Measurements from ENCODE around the gene SPRED1.

DNA sequence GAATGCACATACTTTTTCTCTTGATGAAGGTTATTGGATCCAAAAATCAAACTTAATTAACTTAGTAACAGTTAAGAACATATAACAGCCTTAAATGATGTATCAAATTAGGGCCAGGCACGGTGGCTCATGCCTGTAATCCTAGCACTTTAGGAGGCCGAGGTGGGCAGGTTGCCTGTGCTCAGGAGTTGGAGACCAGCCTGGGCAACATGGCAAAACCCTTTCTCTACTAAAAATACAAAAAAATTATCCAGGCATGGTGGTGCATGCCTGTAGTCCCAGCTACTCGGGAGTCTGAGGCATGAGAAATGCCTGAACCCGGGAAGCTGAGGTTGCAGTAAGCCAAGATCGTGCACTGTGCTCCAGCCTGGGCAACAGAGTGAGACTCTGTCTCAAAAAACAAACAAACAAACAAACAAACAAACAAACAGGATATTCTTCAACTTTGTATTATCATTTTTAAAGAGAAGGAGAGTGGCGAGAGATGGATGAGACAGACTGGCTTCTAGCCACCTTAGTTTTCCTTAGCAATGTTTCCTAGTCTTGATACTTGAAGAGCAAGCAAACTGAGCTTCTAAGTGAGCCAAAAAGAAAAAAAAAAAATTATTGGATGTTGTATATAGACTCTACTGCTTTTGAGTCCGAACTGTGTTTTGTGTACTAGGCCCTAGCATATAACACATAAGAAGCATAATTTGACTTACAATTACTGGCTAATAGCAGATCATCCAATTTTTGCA is 13.8 kb downstream of the SPRED1 start:
- TF ChIP-seq, protein P1, sequence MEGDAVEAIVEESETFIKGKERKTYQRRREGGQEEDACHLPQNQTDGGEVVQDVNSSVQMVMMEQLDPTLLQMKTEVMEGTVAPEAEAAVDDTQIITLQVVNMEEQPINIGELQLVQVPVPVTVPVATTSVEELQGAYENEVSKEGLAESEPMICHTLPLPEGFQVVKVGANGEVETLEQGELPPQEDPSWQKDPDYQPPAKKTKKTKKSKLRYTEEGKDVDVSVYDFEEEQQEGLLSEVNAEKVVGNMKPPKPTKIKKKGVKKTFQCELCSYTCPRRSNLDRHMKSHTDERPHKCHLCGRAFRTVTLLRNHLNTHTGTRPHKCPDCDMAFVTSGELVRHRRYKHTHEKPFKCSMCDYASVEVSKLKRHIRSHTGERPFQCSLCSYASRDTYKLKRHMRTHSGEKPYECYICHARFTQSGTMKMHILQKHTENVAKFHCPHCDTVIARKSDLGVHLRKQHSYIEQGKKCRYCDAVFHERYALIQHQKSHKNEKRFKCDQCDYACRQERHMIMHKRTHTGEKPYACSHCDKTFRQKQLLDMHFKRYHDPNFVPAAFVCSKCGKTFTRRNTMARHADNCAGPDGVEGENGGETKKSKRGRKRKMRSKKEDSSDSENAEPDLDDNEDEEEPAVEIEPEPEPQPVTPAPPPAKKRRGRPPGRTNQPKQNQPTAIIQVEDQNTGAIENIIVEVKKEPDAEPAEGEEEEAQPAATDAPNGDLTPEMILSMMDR (IDR thresholded peaks at IDR 0.05): no peak
- no peak for TF ChIP-seq POLR2A (IDR thresholded peaks at IDR 0.05)
- no peak for TF ChIP-seq POLR2AphosphoS5 (IDR thresholded peaks at IDR 0.05)
